T47D (cell line): ENCODE data around the gene SPC24.
"Not testable (repeated sequence)": the region's sequence is repeated elsewhere in the genome, so short reads cannot be mapped to it uniquely, and the experiment has no call there.

ENCODE experiments used
- DNase-seq, 2 experiments: peaks; one replicate each; pipeline versions ENCODE4 v3.0.0 to v3.0.0-alpha.2; 2011 to 2012; ENCODE audit warnings: low read depth in 1 of 2, low spot score in 1 of 2
- JUND ChIP-seq: IDR thresholded peaks from 2 replicates; pipeline ENCODE4 v1.6.1; 2012; ENCODE audit warnings: low read depth
- in situ Hi-C: cut with HindIII; loops from 2 replicates; pipeline ENCODE4 v1.10.0; 2016; ENCODE audit warnings: low sequenced_read_pairs, low pct_unique_long_range_greater_than_20kb

Gene SPC24

DNA sequence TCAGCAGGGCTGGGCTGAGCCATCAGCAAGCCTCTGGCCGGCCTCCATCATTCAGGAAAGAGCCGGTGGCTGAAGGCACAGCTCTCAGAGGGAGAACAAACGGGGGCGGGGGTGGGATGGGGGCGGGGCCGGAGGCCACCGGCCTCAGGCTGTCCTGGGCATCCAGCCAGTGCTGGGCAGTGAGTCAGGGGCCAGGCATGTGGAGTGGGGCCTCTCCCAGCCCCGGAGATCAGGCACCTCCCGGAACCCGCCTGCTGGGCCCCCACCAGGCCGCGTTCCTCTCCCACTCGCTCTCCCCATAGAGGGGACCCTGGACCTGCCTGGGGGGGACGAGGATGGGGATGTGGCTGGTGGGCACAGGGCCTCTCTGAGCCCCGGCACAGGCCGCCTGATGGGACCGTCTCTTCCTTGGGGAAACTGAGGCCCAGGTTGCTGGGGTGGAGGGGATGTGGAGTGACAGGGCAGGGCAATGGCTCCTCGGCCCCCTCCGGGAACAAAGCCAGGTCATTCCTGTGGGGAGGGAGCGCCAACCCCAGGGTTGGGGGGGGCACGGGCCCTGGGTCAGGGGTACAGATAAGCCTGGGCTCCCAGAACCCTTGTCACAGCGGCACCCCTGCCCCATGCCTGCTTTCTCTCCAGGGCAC, 12.9 kb downstream of the SPC24 start:
- DNase-seq, result peak in 1 of 2 experiments; percentile 61
- in situ Hi-C loops, result no loop called here
- no peak for TF ChIP-seq JUND

- in situ Hi-C loops, result no loop called here
- no peak for DNase-seq
- no peak for TF ChIP-seq JUND
Observed at GRCh38 chr19:11141937-11142527, 13.6 kb downstream of the SPC24 start.

- no peak for TF ChIP-seq JUND
- no peak for DNase-seq
- in situ Hi-C loops, result no loop called here
Observed at GRCh38 chr19:11140896-11141295, 14.7 kb downstream of the SPC24 start.

DNA sequence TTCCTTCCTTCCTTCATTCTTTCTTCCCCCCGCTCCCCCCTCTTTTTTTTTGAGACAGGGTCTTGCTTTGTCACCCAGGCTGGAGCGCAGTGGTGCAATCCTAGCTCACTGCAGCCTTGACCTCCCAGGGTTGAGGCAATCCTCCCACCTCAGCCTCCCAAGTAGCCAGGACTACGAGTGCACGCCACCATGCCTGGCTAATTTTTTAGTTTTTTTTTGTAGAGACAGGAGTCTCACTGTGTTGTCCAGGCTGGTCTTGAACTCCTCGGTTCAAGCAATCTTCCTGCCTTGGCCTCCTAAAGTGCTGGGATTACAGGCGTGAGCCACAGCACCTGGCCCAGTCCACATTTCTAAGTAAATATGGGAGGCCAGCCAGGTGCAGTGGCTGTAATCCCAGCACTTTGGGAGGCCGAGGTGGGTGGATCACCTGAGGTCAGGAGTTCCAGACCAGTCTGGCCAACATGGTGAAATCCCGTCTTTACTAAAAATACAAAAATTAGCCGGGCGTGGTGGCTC, 15.5 kb downstream of the SPC24 start:
- in situ Hi-C loops, DNase-seq: not testable (repeated sequence)

DNA sequence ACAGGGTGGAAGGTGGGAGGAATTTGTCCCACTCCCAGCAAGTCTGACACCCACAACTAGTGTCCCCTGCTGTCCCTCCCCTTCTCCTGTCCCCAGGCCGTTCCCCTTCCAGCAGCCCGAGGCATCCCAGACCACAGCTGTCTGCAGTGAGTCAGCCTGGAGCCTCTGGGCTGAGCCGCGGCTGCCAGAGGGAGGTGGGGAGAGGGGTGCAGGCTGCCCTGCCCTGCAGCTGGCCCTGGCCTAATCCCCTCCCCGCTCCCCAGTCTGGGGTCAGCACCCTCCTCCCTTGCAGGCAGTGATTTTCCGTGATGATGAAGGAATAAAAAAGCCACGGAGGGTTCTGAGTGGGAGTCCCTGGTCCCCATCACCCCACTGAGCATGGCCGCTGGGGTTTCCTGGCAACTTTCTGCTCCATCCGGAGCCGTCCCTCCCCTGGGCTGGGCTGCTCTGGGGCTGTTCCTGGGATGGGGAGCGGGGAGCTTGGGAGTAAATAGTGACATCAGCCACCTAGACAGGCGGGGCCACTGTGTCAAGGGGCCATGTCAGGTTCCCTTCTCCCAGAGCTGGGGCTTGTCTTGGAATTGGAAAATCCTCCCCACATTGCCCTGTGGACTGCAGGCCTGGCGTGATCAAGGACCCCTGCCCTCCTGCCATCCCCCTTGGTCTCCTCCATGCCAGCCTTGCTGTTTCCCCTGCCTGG, 16.8 kb downstream of the SPC24 start:
- in situ Hi-C loops, result no loop called here
- DNase-seq, result no peak

GRCh38 chr19:11137542-11138384, 17.8 kb downstream of the SPC24 start:
- DNase-seq, result peak; percentile 33 to 84
- TF ChIP-seq JUND, result no peak
- in situ Hi-C loops, result no loop called here

More for the DNA sequence above, 16.8 kb downstream of the SPC24 start:
- no peak for TF ChIP-seq JUND

GRCh38 chr19:11136400-11137101, 19.0 kb downstream of the SPC24 start:
- no peak for DNase-seq
- in situ Hi-C loops, result no loop called here
- no peak for TF ChIP-seq JUND

- no peak for TF ChIP-seq JUND
- in situ Hi-C loops, result no loop called here
- DNase-seq, result no peak
Observed at GRCh38 chr19:11131471-11131870, 24.1 kb downstream of the SPC24 start.

DNA sequence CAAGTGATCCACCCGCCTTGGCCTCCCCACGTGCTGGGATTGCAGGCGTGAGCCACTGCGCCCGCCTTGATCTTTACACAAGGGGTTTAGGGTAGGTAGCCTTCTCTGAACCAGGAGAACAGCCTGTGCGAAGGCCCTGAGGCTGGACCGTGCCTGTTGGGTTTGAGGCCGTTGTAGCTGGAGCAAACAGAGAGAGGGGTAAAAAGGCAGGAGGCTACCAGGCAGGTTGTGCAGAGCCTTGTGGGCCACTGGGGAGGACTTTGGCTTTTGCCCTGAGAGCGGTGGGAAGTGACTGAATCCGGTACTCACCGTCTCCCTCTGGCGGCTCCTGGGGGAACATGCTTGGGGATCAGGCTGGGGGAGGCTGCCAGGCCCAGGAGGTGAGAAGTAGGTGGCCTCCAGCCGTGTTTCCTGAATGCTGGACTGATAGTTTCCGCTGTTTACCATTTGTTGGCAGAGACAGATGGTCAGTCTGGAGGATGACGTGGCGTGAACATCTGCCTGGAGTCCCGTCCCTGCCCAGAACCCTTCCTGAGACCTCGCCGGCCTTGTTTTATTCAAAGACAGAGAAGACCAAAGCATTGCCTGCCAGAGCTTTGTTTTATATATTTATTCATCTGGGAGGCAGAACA, 24.6 kb downstream of the SPC24 start:
- peak; percentile 73 to 85 for DNase-seq
- no peak for TF ChIP-seq JUND
- in situ Hi-C loops, result no loop called here

DNA sequence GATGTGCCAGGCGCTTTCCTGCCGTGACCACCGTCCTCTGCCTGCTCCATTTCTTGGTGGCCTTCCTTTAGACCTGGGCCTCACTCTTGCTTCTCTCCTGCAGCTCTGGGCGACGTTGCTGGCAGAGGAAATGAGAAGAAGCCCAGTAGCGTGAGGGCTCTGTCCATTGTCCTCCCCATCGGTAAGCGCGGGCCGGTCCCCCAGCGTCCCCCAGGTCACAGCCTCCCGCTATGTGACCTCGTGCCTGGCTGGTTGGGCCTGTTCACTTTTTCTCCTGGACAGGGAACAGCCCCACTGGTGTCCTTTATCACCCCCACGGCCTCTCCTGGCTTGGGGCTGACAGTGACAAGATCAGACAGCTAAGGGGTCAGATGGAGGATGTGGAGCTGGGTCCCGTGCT, 27.7 kb downstream of the SPC24 start:
- no peak for TF ChIP-seq JUND
- in situ Hi-C loops, result no loop called here
- no peak for DNase-seq

GRCh38 chr19:11125994-11126685, 29.4 kb downstream of the SPC24 start:
- in situ Hi-C loops, result no loop called here
- TF ChIP-seq JUND, result no peak
- DNase-seq, result peak; percentile 23 to 74

DNA sequence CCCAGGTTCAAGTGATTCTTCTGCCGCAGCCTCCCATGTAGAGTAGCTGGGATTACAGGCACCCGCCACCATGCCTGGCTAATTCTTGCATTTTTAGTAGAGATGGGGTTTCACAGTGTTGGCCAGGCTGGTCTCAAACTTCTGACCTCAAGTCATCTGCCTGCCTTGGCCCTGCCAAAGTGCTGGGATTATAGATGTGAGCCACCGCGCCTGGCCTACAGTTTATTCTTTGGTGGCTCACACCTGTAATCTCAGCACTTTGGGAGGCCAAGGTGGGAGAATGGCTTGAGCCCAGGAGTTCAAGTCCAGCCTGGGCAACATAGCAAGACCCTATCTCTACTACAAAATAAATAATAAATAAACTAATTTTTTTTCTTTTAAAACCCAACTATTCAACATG, 31.4 kb downstream of the SPC24 start:
- DNase-seq, in situ Hi-C loops: not testable (repeated sequence)
